ENCODE measurements around the gene IRX5. TPM values are rescaled to one million over a fixed set of nuclear protein-coding genes. Genes with fewer than 3 reads are reported as not detected.

The IRX5 gene
- polyA plus RNA-seq, 3 donors: 7.9 to 9.3 (median 8.7) TPM

DNA sequence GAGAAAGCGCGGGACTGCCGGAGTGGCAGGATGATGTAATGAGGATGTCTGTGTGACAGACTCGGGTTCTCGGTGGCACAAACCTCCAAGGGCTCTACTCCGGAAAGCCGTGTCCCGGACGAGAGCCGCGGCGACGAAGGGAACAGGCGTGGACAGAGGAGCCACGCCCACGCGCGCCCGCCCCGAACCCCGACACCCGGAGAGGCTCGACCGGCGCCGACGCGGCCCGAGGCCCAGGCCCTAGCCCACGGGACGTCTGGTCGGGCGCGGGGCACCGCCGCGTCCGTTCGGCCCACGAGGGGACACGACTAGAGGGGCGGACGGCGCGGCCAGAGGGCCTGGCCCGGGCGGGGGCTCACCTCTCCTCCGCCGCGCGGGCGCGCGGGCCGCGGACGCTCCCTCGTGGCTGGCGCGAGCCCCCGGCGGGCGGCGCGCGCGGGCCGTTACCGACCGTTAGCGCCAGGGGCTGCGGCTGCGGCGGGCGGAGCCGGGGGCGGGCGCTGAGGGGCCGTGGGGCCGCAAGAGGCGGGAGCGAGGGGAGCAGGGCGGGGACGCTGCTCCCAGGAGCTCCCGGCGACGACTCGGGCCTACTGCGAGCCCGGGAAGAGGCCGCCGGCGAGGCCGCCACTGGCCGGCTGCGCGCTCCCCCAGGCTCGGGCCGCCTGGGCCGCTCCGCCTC lies 2.1 kb upstream of the IRX5 start:
- DNase-seq: no peak

DNA sequence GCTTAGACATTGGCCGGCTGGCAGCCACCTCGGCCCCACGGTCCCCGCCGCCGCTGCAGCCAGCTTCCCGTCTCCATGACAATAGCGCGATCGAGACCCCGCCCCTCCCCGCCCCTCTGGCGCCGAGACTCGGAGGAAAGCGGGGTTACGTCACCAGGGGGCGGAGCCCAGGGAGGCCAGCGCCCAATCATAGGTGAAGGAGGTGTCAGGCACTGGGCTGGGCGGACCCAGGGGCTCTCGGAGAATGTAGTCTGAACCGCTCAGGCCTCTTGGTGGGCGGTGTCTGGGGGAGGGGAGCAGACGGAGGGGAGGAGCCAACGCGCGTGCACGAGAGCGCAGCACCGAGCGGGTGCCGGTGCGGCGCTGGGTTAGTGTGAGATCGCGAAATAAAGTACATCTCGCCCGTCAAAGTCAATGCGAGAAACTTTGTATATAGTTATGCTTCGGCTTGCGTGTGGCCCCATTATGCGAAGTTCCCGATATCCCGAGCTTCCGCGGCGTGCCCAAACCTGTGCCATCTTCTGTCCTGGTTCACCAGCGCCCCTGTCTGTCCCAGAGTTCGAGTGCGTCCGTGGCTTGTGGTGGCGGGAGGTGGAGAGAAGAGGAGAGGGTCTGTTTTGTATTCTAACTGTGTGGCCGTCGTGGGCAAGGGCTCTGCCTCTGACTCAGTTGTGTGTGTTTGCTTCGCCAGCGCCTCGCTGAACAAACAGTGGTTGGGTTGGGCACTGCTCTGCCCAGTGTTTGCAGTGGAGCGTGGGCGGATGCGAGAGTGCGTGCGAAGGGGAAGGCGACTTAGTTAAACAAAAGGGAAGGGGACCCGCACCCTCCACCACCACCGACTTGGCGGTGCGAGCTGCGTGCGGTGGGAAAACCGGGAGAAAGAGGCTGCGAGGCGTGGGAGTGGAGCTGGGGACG lies 1.3 kb upstream of the IRX5 start:
- DNase-seq: peak; percentile 99

DNA sequence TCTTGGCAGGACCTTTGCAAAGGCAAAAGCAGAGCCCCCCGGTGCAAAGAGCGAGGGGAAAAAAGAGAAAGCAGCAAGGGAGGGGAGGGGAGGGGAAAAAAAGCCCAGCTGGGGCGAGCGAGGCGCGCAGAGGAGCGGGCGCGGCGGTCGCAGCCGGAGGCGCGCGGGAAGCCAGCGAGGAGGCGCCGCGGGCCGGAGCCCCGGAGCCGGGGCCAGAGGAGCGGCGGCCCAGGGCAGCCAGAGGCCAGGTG lies 129 bp downstream of the IRX5 start:
- no peak for DNase-seq

DNA sequence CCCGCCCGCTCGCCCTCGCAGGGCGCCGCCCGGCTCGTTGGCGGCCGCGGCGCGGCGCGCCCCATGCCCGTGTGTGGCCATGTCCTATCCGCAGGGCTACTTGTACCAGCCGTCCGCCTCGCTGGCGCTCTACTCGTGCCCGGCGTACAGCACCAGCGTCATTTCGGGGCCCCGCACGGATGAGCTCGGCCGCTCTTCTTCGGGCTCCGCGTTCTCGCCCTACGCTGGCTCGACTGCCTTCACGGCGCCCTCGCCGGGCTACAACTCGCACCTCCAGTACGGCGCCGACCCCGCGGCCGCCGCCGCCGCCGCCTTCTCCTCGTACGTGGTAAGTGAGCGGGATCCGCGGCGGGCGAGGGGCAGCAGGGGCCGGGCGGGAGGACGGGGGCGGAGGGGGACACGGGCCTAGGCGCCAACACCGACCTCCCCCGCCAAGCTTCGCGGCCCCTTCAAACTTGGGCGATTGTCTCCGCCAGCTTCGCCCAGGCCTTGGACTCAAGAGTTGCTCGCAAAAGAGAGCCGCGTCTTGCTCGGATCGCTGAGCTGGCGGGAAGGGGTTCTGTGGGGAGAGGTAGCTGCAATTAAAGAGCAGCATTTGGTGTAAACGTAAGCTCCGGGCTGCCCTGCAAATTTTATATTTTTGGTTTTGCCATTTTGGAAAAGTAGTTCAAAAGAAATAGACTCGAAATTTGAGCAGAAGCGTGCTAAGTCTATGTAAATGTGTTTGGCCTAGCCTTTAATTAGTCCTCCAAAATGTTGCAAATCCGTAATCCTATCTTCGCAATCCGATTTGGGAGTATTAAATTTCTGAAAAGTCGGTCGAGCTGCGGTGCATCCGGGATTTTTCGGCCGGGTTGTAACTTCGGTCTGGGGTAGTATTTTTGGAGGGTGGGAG lies 702 bp downstream of the IRX5 start:
- no peak for DNase-seq

DNA sequence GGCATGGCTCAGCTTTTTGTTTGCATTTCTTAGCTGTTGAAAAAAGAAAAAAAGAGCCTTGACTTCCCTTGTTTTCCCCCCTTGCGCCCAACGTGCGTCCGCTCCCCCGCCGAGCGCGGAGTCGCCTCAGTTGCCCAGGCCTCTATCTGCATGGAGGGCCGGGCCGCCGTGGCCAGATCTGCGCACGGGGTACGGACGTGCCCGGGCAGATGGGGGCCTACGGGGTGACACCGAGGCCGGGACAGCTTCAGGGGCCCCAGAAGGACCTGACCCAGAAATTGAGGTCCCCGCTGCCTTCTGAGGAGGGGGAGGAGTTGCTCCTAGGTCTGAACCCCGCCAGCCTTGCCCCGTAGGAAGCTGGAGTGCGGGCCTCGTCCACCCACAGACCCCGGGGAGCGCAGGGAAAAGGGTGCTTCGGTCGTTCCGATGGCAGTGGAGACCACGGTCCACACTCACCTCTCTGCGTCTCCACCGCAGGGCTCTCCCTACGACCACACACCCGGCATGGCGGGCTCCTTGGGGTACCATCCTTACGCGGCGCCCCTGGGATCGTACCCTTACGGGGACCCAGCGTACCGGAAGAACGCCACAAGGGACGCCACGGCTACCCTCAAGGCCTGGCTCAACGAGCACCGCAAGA lies 1.5 kb downstream of the IRX5 start:
- DNase-seq: no peak

DNA sequence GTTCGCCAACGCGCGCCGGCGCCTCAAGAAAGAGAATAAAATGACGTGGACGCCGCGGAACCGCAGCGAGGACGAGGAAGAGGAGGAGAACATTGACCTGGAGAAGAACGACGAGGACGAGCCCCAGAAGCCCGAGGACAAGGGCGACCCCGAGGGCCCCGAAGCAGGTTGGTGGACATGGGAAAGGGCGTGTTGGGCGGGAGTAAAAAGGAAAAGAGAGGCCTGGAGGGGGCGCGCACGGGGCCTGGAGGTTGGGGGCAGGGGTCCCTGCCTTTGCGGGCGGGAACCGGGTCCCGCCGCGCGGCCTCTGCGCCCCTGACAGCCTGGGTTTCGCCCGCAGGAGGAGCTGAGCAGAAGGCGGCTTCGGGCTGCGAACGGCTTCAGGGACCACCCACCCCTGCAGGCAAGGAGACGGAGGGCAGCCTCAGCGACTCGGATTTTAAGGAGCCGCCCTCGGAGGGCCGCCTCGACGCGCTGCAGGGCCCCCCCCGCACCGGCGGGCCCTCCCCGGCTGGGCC lies 2.1 kb downstream of the IRX5 start:
- DNase-seq: no peak

DNA sequence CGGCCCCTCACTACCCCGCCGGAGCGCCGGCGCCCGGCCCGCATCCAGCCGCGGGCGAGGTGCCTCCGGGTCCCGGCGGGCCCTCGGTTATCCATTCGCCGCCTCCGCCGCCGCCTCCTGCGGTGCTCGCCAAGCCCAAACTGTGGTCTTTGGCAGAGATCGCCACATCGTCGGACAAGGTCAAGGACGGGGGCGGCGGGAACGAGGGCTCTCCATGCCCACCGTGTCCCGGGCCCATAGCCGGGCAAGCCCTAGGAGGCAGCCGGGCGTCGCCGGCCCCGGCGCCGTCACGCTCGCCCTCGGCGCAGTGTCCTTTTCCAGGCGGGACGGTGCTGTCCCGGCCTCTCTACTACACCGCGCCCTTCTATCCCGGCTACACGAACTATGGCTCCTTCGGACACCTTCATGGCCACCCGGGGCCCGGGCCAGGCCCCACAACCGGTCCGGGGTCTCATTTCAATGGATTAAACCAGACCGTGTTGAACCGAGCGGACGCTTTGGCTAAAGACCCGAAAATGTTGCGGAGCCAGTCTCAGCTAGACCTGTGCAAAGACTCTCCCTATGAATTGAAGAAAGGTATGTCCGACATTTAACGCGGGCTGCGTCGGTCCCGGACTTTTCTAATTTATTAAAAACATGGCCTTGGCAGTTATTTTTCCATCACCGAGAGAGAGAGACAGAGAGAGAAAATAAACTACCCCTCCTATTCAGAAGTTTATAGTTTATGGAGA lies 2.8 kb downstream of the IRX5 start:
- no peak for DNase-seq

DNA sequence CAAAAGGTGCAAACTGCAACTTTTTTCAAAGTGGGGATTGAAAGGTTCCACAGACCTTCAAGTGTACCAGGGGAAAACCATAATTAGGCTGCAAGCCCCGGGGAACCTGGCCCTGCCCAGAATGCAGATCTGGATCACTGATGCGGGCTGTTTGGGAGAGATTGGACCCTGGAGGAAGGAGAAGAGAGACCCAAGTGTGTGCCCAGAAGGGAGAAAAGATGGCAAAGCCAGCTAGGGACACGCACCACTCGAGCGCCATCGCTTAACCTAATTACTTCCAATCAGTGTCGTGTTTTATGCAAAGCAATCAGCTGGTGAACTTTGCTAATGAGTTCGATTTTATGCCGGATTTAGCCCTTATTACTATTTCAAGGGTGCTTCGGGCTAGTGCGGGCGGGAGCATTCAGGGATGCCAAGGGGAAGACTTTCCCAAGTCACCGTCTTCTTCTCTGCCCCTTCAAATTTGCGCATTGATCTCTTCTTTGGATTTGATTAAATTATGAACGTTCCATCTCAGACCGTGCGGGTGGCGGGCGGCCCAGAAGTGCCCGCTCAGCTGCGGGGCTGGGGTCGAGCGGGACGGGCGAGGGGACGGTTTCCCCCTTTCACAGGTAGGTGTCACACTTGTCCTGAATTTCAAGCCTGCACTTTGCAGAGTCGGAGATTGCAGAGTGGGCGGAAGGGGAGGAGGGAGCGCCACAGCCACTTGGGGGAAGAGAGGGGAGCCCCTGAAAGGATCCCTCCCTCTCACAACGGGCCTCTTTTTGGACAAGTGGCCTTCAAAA lies 4.0 kb downstream of the IRX5 start:
- DNase-seq: no peak

DNA sequence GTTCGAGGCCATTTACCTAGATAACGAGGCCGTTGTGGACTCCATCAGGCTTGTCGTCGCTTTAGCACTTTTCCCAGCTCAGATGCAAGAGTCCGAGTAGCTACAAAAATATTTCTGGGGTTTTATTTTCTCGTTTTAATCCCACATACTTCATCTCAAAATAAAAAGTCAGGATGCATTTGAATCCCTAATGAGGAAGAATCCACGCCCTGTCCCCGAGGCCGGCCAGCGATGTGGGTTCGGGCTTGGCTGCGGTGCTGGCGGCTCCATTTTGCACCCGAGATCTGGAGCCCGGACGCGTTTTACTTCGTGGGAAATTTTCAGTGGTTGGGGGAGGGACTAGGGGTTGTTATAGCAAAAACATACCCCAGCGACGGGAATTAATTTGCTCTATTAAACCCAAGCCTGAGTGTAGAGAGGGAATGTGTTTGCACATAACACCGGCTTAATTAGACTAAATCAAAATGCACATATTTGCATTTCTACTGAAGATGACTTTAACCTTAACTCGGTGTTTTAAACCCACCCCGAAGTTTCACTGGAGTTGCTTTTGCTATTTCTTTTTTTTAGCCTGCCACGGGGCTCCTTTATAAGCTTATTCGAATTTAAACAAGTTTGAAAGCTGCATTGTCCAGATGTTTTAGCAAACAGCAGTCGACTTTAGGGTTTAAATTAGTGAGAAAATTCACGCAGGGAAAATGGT lies 4.8 kb downstream of the IRX5 start:
- no peak for DNase-seq

DNA sequence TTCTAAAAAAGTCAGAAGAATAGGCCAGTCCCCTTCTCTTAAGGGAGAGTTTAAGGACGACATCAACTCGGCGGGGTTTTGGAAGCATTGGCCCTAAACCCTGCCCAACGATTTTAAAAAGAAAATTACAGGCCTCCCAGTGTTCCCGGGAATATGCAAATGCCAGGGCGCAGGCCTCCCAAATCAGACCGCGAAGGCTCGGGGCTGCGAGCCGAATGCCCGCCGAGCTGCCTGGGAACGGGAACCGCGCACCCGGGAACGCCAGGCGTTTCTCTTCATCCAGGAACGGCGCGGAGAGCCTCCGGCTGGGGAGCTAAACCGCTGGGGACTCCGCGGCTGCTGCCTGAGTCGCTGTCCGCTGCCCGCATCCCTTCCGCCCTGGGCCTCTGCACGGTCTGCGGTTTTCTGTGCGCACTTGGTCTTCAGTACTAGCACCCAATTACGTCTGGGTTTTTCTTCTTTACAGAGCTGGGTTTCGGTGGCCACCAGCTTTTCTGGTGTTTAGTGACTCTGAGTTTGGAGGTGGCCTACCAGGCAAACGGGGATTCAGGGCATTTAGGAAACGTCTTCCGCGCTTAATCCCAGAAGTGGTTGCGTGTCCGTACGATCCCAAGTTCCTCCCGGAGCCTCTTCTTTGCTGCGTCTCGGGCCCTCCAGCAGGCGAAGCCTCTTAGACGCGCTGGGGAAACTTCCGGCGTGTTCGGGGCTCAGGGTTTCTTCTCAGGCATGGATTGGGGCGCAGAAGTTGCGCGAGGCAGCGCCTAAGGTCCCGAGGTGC lies 5.7 kb downstream of the IRX5 start:
- DNase-seq: no peak

DNA sequence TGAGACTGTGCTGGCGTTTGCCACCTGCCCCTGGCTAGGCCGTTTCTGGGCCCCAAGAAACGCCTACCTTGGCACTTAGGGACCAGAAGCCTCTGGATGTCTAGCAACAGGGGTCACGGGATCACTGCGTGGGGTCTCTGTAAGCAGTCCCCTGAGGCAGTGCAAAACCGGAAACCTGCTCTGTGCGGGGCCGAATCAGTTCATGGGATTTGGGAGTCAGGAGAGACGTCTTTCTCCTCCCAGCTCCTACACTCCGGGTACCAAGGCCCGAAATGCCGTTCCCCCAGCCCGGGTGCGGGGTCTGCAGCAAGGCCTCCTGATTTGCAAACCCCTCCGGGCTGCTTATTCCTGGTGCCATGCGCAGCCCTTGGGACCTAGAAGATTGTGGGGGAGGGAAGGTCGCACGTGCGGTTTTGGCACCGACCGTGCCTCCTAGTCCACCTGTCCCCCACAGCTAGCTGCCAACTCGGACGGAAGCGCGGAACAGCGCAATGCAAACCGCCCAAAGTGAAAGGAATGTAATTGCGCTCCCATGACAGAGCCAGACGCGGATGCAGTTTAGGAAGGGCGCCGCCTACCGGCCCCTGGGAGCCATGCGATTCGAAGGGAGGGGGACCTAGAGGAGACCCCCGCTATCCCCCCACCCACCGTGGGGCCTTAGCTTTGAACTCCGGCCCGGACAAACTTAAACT lies 6.5 kb downstream of the IRX5 start:
- DNase-seq: no peak

DNA sequence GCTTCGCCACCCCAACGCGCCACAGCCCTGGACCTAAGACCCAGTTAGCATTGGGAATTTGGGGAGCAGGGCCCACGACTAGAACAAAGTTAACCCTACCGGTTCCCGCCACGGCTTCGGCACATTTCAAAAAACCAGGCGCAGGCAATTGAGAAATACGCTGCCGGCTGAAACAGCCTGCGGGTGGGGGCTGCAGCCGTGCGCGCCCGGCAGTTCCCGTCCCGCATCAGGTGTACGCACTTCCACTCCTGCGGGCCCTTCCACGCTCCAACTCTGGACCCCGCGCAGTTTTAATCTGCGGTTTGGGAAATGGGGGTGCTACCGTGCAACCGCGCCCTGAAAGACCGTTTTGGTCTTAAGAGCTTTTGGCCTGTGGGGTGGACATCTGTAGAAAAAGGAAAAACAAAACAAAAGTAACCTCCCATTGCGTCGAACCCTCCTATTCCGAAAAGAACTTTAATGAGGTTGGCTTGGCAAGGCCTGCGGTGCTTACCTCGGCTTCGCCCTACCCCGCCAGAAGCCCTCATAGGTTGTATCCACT lies 7.1 kb downstream of the IRX5 start:
- no peak for DNase-seq

DNA sequence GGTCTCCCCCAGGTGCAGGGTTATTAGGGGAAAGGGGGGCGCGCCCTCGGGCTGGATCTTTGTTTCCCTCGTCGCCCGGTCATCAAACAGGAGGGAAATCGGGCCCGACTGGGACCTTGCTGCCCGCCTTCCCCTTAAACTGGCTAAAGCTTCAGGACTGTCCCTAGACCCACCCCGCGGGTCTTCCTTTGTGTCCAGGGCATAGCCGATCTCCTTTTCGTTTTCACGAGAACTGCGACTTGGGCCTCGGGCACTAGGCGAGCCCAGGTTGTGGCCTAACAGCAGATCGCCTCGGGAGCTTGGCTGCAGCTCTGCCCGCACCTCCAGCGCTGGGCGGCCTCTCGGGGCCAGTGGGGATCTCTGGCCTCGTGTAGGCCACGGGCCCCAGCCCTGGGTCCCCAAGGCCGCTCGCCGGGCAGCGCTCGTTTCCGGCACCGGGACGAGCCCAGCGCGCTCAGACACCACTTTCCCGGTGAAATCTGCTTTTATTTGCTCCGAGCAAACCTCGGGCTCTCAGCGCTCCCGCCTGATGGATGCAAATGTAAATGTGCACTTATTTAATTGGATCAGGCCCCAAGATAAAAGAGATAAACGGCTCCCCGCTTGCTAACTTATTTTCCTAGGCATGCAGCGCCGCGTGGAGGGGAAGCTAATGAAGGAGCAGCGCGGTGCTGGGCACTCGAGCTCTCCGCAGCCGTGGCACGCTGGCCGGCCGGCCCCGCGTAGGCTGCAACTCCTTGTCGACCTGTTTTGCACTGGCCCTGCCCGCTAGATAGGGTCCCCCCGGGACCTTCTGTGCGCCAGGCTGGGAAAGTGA lies 7.8 kb downstream of the IRX5 start:
- no peak for DNase-seq

DNA sequence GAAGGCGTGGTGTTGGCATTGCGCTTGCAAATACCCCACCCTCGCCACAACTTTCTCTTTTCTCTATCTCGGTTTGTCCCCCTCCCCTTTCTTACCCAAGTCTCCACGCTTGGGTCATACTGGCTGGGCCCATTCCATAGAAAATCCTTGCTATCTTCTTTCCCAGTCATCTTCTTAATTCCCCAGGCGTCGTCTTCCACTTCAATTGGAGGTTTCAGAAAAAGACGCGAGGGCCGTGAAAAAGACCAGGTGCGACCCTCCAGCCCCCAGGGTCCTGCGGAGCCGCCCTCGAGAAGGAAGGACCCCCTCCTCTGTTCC lies 8.3 kb downstream of the IRX5 start:
- no peak for DNase-seq

DNA sequence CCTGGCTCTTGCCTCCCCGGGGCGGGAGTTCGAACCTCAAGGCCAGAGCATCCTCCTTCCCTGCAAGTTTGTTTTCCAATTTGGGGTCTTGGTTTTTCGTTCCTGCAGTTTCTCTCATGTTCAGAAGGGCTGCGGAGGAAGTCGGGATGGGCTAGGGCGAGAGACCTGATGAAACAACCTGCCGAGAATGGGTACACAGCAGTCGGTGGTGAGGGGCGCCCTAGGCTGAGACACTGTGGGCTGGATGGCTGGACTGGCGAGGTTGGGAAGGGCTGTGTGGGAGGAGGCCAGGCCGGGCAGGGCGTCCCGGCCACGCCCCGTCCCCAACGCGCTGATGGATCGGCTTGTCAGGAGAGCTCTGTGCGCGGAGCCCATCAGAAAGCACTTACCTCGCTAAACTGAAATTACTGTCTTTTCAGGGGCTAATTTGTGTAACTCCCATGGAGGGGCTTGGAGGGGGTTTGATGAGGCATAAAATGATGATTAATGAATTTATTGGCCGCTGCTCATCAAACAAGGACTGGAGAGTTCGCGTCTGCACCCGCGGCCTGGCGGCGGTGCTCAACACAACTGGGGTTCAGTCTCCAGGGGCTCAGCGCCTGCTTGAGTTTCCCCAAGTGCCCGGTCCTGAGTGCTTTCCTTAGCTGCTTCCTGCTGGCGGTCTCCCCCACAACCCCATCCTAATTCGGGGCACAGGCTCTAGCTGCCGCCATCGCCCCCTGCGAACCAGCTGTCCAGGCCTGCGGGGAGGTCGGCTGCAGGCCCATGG lies 9.0 kb downstream of the IRX5 start:
- DNase-seq: no peak

DNA sequence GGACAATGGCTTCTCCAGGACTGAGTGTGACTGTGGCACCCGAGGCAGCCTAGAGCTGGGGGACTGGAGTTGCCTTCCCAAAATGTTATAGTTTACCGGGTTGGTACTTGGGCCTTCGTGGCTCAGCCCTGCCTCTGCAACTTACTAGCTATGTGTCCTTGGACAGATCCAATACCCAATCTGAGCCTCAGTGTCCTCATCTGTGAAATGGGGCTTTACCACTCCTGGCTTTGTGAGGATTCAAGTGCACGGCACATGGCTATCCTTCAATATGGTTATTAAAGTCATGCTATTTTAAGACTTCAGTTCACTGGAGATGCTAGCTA lies 9.6 kb downstream of the IRX5 start:
- no peak for DNase-seq
